K562 (cell line): ENCODE measurements around the gene ELAC2. TPM values are rescaled to one million over a fixed set of nuclear protein-coding genes. Genes with fewer than 3 reads are reported as not detected.

Experiments
- ATF7 ChIP-seq: fragments of 450-650 bp; IDR thresholded peaks from 2 replicates; pipeline ENCODE4 v1.7.1; 2014; ENCODE audit warnings: mild to moderate bottlenecking, moderate library complexity
- MXD1 ChIP-seq: fragments of 250-450 bp; sonication (Bioruptor Pico); IDR thresholded peaks from 2 replicates; pipeline ENCODE4 v1.8.0; 2021; ENCODE audit warnings: borderline replicate concordance, mild to moderate bottlenecking, moderate library complexity; ENCODE audit not compliant: poor library complexity, severe bottlenecking
- REST ChIP-seq, 2 experiments: fragments of 450-650 bp; formaldehyde crosslinking in 1 of 2; IDR thresholded peaks; 2 replicates each; pipeline versions ENCODE4 v1.4.0 to v1.6.1; 2014 to 2020; ENCODE audit warnings: mild to moderate bottlenecking in 2 of 2, borderline replicate concordance in 1 of 2, low read depth in 1 of 2
- ZKSCAN3 ChIP-seq: fragments of 250-450 bp; sonication (Bioruptor Pico); IDR thresholded peaks from 2 replicates; pipeline ENCODE4 v1.4.0; 2020
- polyA plus RNA-seq, 8 experiments: library from polyadenylated mRNA; depleted of rRNA in 4 of 8; stranded (reverse) in 5 of 8; unstranded in 3 of 8; fragments of >200 nt; fragmentation: Nextera tagmentation in 2 of 8; fragmentation: Illumina TruSeq in 1 of 8; extraction: Ambion mirVana in 2 of 8; extraction: Trizol in 1 of 8; gene quantifications; 2 replicates each; pipeline versions ENCODE4 v1.2.1 to v1.2.3, GENCODE V29; 2011 to 2014; ENCODE audit warnings: inconsistent platforms in 1 of 8, missing spikeins in 1 of 8
- total RNA-seq, 7 experiments: library from RNA; depleted of rRNA in 6 of 7; stranded (reverse); fragments of >200 nt in 6 of 7; fragmentation: Illumina TruSeq in 2 of 7; extraction: Trizol in 2 of 7; gene quantifications; 2 replicates each; pipeline versions ENCODE4 v1.2.1 to v1.2.3, GENCODE V29; 2011 to 2021; ENCODE audit warnings: low replicate concordance in 1 of 7
- TF ChIP-seq, protein P1 (sequence below): sonication (generic); formaldehyde crosslinking; IDR thresholded peaks from 2 replicates; pipeline ENCODE4 v1.8.1; 2023; ENCODE audit warnings: mild to moderate bottlenecking, missing genetic modification reagents

ELAC2 gene
- total and polyA plus RNA-seq, 9 of the 15 experiments (the other 6 are each of a cell fraction or from before 2014, with no cell fraction given) = 4.5 to 129 (median 70.6) TPM

GRCh38 chr17:13054666-13055065 lies 36.8 kb upstream of the ELAC2 start (continued):
- TF ChIP-seq, protein P1, sequence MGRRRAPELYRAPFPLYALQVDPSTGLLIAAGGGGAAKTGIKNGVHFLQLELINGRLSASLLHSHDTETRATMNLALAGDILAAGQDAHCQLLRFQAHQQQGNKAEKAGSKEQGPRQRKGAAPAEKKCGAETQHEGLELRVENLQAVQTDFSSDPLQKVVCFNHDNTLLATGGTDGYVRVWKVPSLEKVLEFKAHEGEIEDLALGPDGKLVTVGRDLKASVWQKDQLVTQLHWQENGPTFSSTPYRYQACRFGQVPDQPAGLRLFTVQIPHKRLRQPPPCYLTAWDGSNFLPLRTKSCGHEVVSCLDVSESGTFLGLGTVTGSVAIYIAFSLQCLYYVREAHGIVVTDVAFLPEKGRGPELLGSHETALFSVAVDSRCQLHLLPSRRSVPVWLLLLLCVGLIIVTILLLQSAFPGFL = no peak
- TF ChIP-seq REST (IDR thresholded peaks at IDR 0.05; ENCODE audit: borderline replicate concordance) = no peak
- TF ChIP-seq REST (CRISPR knock-in tag; IDR thresholded peaks at IDR 0.05; ENCODE audit: low read depth) = no peak
- no peak for TF ChIP-seq ZKSCAN3
- no peak for TF ChIP-seq ATF7
- no peak for TF ChIP-seq MXD1
- TF ChIP-seq, all 486 proteins: peak for 0
